ENCODE results near the gene GALR2. TPM values are rescaled to one million over a fixed set of nuclear protein-coding genes. Genes with fewer than 3 reads are reported as not detected.
"Not testable (repeated sequence)": the region's sequence is repeated elsewhere in the genome, so short reads cannot be mapped to it uniquely, and the experiment has no call there.

GALR2 gene
- total RNA-seq (2014; rRNA removed; shearing (Covaris generic)) = 0.14 TPM in 1 of 2 replicates, not detected in the other

- no peak for DNase-seq (ENCODE audit: low spot score)
Observed at GRCh38 chr17:76074390-76075363, at the start of gene GALR2. Gene GALR2, plus strand, starts transcription at chr17:76074781. Its CDS starts 103 bp downstream, at chr17:76074884.

- DNase-seq (ENCODE audit: low spot score) = no peak
Observed at GRCh38 chr17:76025294-76025693, 49.3 kb upstream of the GALR2 start.

GRCh38 chr17:76026714-76027158 is 47.8 kb upstream of the GALR2 start:
- no peak for DNase-seq (ENCODE audit: low spot score)

GRCh38 chr17:76027159-76027839 is 47.3 kb upstream of the GALR2 start, which contains the start of gene EVPL:
Gene EVPL, minus strand, starts transcription at chr17:76027306. Its CDS starts 108 bp downstream, at chr17:76027198.
- DNase-seq (ENCODE audit: low spot score) = no peak

- no peak for DNase-seq (ENCODE audit: low spot score)
Observed at GRCh38 chr17:76032073-76032779, 42.4 kb upstream of the GALR2 start.

GRCh38 chr17:76032780-76033108 is 41.8 kb upstream of the GALR2 start:
- DNase-seq (ENCODE audit: low spot score) = no peak

- no peak for DNase-seq (ENCODE audit: low spot score)
Observed at GRCh38 chr17:76033139-76033538, 41.4 kb upstream of the GALR2 start.

- DNase-seq (ENCODE audit: low spot score) = no peak
Observed at GRCh38 chr17:76034428-76035350, 39.9 kb upstream of the GALR2 start.

GRCh38 chr17:76036497-76037261 is 37.9 kb upstream of the GALR2 start:
- DNase-seq (ENCODE audit: low spot score) = no peak

GRCh38 chr17:76038050-76038449 is 36.5 kb upstream of the GALR2 start:
- no peak for DNase-seq (ENCODE audit: low spot score)

- no peak for DNase-seq (ENCODE audit: low spot score)
Observed at GRCh38 chr17:76039121-76039520, 35.5 kb upstream of the GALR2 start.

GRCh38 chr17:76040376-76040775 is 34.2 kb upstream of the GALR2 start:
- DNase-seq (ENCODE audit: low spot score) = no peak

- DNase-seq (ENCODE audit: low spot score) = not testable (repeated sequence)
Observed at GRCh38 chr17:76042868-76043267, 31.7 kb upstream of the GALR2 start.

GRCh38 chr17:76044475-76045007 is 30.0 kb upstream of the GALR2 start:
- not testable (repeated sequence) for DNase-seq (ENCODE audit: low spot score)

GRCh38 chr17:76046064-76046463 is 28.5 kb upstream of the GALR2 start:
- DNase-seq (ENCODE audit: low spot score) = no peak

- DNase-seq (ENCODE audit: low spot score) = no peak
Observed at GRCh38 chr17:76048025-76048605, 26.5 kb upstream of the GALR2 start.

GRCh38 chr17:76048711-76049110 is 25.9 kb upstream of the GALR2 start:
- no peak for DNase-seq (ENCODE audit: low spot score)

GRCh38 chr17:76049239-76049638 is 25.3 kb upstream of the GALR2 start:
- no peak for DNase-seq (ENCODE audit: low spot score)

- no peak for DNase-seq (ENCODE audit: low spot score)
Observed at GRCh38 chr17:76049836-76050537, 24.6 kb upstream of the GALR2 start.

All from H4 (cell line).